Spinal cord (tissue), 10 donors: Measurements from ENCODE around the gene POLR3C. TPM values are rescaled to one million over a fixed set of nuclear protein-coding genes. Genes with fewer than 3 reads are reported as not detected.

Source experiments
- DNase-seq, 6 donors: peaks; one replicate each; pipeline versions ENCODE4 v3.0.0 to v3.0.0-alpha.2; 2013 to 2015; ENCODE audit warnings: low spot score in 6 of 6, low read depth in 4 of 6
- H3K27ac ChIP-seq: one replicate; pipeline ENCODE4 v1.5.1; 2013; ENCODE audit warnings: low read depth, low read length, control low read depth
- H3K27me3 ChIP-seq: one replicate; pipeline ENCODE4 v1.6.1; 2013; ENCODE audit warnings: low read length; ENCODE audit not compliant: control insufficient read depth, insufficient read depth
- H3K36me3 ChIP-seq: one replicate; pipeline ENCODE4 v1.6.1; 2013; ENCODE audit warnings: low read length; ENCODE audit not compliant: control insufficient read depth, insufficient read depth
- H3K4me1 ChIP-seq: one replicate; pipeline ENCODE4 v1.6.1; 2013; ENCODE audit warnings: low read length; ENCODE audit not compliant: control insufficient read depth, insufficient read depth
- H3K4me3 ChIP-seq: one replicate; pipeline ENCODE4 v1.5.1; 2013; ENCODE audit warnings: low read depth, low read length, control low read depth
- H3K9me3 ChIP-seq: one replicate; pipeline ENCODE4 v1.6.1; 2013; ENCODE audit warnings: low read length; ENCODE audit not compliant: control insufficient read depth, insufficient read depth
- WGBS: methylation state at CpG from one replicate; pipeline ENCODE4 v1.1.5; 2013; ENCODE audit warnings: missing lambda C conversion rate; ENCODE audit not compliant: insufficient coverage; 5-methylcytosine and 5-hydroxymethylcytosine counted together
- polyA plus RNA-seq, 2 donors: library from polyadenylated mRNA; unstranded; fragments of 120-200 nt; gene quantifications; one replicate each; pipeline ENCODE4 v1.2.1, GENCODE V29; 2013; ENCODE audit not compliant: insufficient read length in 2 of 2
- total RNA-seq, 2 donors: library from RNA; depleted of rRNA in 1 of 2; stranded (reverse); fragments of 120-200 nt in 1 of 2; fragments of >200 nt in 1 of 2; gene quantifications; one replicate each; pipeline versions ENCODE4 v1.2.3 to v1.2.4, GENCODE V29; 2013 to 2014
- donor health status: healthy.

POLR3C gene
- total and polyA plus RNA-seq, 4 donors = 24.8 to 31.0 (median 25.4) TPM

DNA sequence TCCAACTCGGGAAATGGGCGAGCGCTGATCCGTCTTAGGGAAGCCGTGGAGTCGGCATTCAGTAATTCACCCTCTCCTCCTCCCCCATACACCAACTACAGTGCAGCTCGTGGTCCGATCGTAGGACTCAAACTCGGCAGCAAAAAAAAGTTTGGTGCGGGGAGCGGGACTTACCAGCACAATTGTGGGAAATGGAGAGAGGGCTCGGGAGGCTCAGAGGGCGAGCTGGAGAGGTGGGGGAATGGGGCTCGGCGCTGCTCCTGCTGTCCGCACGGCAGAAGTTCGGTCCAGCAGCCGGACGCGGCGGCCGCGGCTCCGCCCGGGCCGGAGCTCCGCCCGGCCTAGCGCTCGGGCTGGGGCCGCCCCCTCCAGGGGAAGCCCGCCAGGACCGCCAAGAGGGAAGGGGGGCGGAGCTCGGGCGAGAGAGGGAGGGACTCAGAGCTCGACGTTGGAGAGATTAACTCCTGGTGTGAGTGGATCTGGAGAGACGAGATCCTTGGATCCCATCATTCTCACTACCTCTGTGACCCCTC is 35.6 kb downstream of the POLR3C start:
- peaks cover 27% of the 10 kb centered on the region for H3K36me3 ChIP-seq
- H3K4me1 ChIP-seq = peaks cover 15% of the 10 kb centered on the region
- H3K9me3 ChIP-seq = no peaks in the 10 kb centered on the region
- WGBS = 0% methylated on average over 29 of the region's 41 CpGs
- peak overlapping the region; percentile 98 for H3K27ac ChIP-seq
- no peaks in the 10 kb centered on the region for H3K27me3 ChIP-seq
- peak in 5 of 6 donors; percentile 59 to 93 (median 68) for DNase-seq
- peak overlapping the region; percentile 95 for H3K4me3 ChIP-seq

DNA sequence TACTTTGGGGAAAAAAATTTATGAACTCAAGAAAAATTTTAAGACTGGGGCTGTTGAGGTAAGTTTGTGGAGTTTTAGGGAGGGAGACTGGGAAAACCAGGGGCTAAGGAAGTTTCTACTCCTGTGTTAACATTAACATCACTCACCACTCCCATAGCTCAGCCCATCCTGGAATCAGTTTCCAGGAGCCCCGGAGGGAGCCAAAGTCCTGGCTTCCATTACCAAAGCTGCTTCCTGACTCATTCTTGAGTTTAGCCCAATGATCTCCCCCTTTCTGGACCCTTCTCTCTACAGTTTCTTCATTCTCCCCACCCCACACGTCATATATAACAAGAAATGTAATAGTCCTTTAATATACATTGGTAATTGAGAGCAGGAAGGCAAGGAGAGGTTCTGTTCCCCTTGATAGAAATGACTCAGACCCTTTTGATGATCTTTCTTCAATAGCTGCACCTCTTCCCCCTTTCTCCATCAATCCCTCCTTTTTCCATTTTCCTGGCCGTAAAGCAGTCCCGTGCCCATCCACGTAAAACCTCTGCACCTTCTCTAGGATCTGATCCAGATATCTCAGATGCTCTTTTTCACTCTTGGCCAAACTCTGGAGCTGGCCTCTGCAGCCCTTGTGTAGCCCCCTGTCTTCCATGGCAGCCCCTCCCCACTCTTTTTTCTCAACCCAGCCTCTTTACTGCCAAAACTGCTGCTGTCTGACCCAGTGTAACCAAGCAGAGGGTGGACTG is 39.5 kb downstream of the POLR3C start:
- WGBS = 69% methylated on average over 4 of the region's 5 CpGs
- H3K9me3 ChIP-seq = no peaks in the 10 kb centered on the region
- peaks cover 9% of the 10 kb centered on the region for H3K4me1 ChIP-seq
- H3K27me3 ChIP-seq = no peaks in the 10 kb centered on the region
- peaks cover 7% of the 10 kb centered on the region for H3K36me3 ChIP-seq
- peak in 1 of 6 donors; percentile 38 for DNase-seq
- H3K27ac ChIP-seq = peak overlapping the region; percentile 37
- no peak overlapping the region for H3K4me3 ChIP-seq

DNA sequence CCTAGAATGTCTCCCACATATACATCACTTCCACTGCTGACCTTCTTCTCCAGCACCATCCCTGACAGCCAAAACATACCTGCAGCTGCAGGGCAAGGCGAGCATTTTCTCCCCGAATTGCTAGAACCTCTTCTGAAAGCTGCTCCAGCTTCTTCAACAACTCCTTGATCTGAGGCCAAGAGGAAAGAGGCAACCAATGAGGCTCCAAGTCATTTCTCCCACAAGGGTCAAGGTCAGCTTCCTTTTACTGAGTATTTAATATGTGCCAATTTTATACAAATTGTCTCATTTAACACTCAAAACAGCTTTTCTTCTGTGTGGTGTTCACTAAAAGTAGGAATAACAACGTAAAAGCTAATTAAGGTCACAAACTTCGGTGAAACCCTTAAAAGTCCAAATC is 44.2 kb downstream of the POLR3C start:
- no peak overlapping the region for H3K27ac ChIP-seq
- peaks cover 7% of the 10 kb centered on the region for H3K36me3 ChIP-seq
- H3K4me3 ChIP-seq = no peak overlapping the region
- peaks cover 21% of the 10 kb centered on the region for H3K4me1 ChIP-seq
- no peak for DNase-seq
- 90% methylated on average over 2 of the region's 4 CpGs for WGBS
- no peaks in the 10 kb centered on the region for H3K27me3 ChIP-seq
- H3K9me3 ChIP-seq = no peaks in the 10 kb centered on the region

DNA sequence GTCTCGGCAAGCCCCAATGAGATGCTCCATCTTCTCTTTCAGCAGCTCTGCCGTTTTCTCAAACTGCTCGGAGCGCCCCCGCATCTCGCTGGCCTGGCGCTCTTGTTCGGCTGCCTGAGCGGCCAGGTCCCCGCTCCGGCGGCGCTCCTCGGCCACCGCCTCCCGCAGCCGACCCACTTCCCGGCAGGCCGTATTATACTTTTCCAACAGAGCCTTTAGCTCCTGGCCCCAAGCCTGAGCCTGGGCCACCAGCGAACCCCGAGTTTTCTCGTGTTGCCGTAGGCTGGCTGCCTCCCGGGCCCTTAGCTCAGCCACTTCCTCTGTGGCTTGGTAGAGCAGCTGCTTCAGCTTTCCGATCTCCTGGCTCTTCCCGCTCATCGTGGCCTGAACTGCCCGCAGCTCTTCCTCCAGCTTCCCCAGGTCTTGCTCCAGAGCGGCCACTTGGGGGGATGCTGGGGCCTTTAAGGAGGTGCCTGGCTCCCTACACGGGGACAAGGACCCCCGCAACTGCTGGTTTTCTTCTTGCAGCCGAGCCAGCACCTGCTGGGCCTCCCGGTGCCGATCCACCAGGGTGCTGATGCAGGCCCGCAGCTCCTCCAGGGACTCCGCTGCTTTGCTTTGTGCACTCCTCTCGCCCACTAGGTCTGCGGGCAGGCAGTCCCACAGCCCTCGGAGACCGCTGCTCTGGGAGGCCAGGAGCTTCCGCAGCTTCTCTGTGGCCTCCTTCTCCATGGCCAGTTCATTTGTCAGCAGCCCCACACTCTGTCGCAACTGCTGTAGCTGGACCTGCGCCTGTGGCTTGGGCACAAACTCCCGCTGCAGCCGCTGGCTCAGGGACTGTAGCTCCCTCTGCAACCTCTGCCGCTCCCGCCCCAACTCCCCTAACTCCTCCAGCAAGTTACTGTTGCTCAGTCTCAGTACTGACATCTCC is 48.3 kb downstream of the POLR3C start:
- 14% methylated on average over 47 of the region's 47 CpGs for WGBS
- Histone ChIP-seq H3K27me3 (no peaks in the 10 kb centered on the region), H3K4me3 (peak overlapping the region; percentile 48), H3K36me3 (no peaks in the 10 kb centered on the region), H3K4me1 (peaks cover 25% of the 10 kb centered on the region), H3K27ac (peak overlapping the region; percentile 89), H3K9me3 (no peaks in the 10 kb centered on the region)
- DNase-seq = peak in 3 of 6 donors; percentile 36 to 74 (median 72)

DNA sequence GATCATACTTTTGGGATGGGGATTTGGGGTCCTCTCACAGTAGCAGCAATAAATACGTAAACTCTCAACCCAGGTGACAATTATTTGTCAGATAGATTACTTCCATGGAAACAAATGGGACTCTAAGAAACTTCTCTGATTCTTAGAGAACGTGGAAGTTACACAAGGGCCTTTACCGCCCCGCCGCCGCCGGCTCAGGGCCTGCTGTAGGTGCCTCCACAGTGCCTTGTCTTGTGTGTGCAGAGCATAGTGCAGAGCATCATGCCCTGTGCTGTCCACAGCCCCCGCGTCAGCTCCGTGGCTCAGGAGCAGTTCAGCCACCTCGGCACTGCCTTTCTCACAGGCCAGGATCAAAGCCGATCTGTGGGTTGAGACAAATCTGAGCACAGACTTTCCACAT is 50.6 kb downstream of the POLR3C start:
- Histone ChIP-seq H3K27ac (no peak overlapping the region), H3K27me3 (no peaks in the 10 kb centered on the region), H3K9me3 (no peaks in the 10 kb centered on the region), H3K4me1 (peaks cover 25% of the 10 kb centered on the region), H3K4me3 (no peak overlapping the region), H3K36me3 (no peaks in the 10 kb centered on the region)
- no peak for DNase-seq
- WGBS = 94% methylated on average over 11 of the region's 12 CpGs

DNA sequence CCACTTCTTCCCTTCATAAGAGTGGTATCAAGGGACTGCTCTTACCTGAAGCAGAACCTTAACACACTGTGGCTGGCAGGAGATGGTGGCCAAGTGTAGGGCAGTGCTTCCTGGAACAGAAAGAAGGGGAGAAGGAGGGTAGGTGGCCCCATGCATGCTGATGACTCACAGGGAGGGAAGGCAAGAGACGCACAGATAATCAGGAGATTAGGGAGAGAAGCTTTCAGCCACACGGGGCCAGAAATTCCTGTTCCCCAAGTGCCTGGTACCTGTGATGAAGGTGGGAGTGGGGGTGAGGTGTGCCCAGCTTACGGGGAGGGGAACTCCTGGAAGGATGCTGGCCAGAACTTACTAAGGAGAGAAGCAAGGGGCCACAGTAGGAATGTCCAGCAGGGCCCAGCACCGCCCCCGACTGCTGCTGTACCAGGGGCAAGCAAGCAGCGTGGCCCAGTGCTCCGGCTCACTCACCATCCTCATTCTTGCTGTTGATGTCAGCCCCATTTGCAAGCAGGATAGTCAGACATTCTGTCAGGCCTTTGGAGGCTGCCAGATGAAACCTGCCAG is 54.0 kb downstream of the POLR3C start:
- no peak for DNase-seq
- Histone ChIP-seq H3K27me3 (no peaks in the 10 kb centered on the region), H3K36me3 (no peaks in the 10 kb centered on the region), H3K4me3 (no peak overlapping the region), H3K9me3 (no peaks in the 10 kb centered on the region), H3K27ac (no peak overlapping the region), H3K4me1 (peaks cover 6% of the 10 kb centered on the region)
- WGBS = 83% methylated on average over 7 of the region's 7 CpGs

DNA sequence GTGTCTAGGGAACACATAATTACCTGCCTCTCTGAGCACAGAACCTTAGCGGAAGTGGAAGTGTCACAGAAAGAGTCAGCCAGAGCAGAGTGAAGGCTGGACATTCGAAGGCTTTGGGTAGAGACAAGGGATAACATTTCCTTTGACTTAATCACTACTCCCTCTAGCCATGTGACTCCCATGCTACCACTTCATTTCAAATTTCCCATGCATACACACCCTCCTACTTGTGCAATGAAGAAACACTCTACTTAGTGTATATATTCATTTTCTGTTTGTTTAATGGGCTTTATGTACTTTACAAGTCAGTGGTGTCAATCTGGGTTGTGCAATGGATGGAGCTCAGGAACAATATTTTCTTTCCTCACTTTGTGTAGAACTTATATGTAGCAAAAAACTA is 54.7 kb downstream of the POLR3C start:
- no peaks in the 10 kb centered on the region for H3K9me3 ChIP-seq
- no peak for DNase-seq
- peaks cover 3% of the 10 kb centered on the region for H3K27me3 ChIP-seq
- no peak overlapping the region for H3K27ac ChIP-seq
- H3K4me3 ChIP-seq = no peak overlapping the region
- no peaks in the 10 kb centered on the region for H3K4me1 ChIP-seq
- WGBS = no CpG with 5 or more reads among the region's 2 CpGs
- no peaks in the 10 kb centered on the region for H3K36me3 ChIP-seq

DNA sequence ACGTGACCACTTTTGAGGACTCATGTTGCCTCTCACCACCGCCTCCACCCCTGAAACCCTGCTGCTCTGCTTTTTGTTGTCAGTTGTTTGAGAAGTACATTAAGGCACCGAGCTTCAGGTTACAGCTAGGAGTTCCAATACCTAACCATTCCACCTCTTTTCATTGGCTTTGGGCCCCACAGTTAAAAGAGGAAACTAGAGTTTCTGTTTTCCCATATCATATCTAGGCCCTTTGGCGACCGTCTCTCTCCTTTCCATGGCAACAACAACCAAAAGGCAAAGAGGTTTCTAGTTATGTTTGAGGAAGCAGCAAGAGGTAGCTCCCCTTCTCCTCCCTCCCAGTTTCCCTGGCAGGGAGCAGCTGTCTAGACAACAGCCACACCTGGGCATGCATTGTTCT is 55.8 kb downstream of the POLR3C start:
- DNase-seq = no peak
- H3K9me3 ChIP-seq = no peaks in the 10 kb centered on the region
- peaks cover 6% of the 10 kb centered on the region for H3K27me3 ChIP-seq
- H3K36me3 ChIP-seq = no peaks in the 10 kb centered on the region
- WGBS = 30% methylated on average over 2 of the region's 5 CpGs
- no peak overlapping the region for H3K27ac ChIP-seq
- H3K4me3 ChIP-seq = no peak overlapping the region
- H3K4me1 ChIP-seq = no peaks in the 10 kb centered on the region

DNA sequence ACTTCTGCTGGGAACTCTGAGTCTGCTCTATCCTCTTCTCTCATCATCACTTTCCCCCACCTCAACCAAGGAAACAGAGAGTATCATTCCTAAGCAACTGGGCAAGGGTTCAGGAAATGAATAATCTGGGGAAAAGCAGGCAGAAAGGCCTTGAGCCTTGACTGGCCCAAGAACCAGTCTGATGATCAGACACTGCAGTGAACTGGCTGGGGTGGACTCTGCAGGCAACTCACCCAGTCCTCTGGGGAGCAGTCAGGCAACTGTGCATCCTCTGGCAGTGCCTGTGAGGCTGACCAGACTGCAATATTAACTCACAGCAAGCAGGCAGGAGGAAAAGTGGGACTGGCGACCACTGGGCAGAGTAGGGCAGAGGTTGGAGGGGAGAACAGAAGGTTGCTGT is 60.7 kb downstream of the POLR3C start:
- WGBS = 71% methylated on average over 1 of the region's 1 CpG
- peaks cover 11% of the 10 kb centered on the region for H3K27me3 ChIP-seq
- H3K4me3 ChIP-seq = no peak overlapping the region
- H3K9me3 ChIP-seq = no peaks in the 10 kb centered on the region
- no peak for DNase-seq
- H3K36me3 ChIP-seq = no peaks in the 10 kb centered on the region
- no peak overlapping the region for H3K27ac ChIP-seq
- H3K4me1 ChIP-seq = peaks cover 10% of the 10 kb centered on the region
